Gastrocnemius medialis (tissue), 4 donors: ENCODE data around the gene UTS2B. TPM values are rescaled to one million over a fixed set of nuclear protein-coding genes. Genes with fewer than 3 reads are reported as not detected.

ENCODE experiments used
- ATAC-seq, 2 donors: fragments of 150-250 bp; one replicate each; pipeline ENCODE4 v1.9.1; 2016
- DNase-seq, 2 donors: peaks; one replicate each; pipeline ENCODE4 v3.0.0-alpha.2; 2019
- H3K27ac ChIP-seq, 4 donors: fragments of 200-600 bp; sonication (generic); 1 replicate in 1 of 4; 2 replicates in 3 of 4; pipeline ENCODE4 v1.5.1; 2016 to 2018; ENCODE audit warnings: mild to moderate bottlenecking in 2 of 4, moderate library complexity in 1 of 4
- H3K27me3 ChIP-seq, 3 donors: fragments of 200-600 bp; sonication (generic) in 2 of 3; 1 replicate in 1 of 3; 2 replicates in 2 of 3; pipeline versions ENCODE4 v1.5.1 to v1.6.0; 2016 to 2019; ENCODE audit warnings: mild to moderate bottlenecking in 1 of 3, moderate library complexity in 1 of 3
- H3K36me3 ChIP-seq, 2 donors: fragments of 200-600 bp; sonication (generic) in 1 of 2; one replicate each; pipeline ENCODE4 v1.5.1; 2017 to 2018
- H3K4me1 ChIP-seq, 2 donors: fragments of 200-600 bp; sonication (generic) in 1 of 2; one replicate each; pipeline ENCODE4 v1.5.1; 2016 to 2017; ENCODE audit warnings: mild to moderate bottlenecking in 2 of 2
- H3K4me3 ChIP-seq, 4 donors: fragments of 200-600 bp; sonication (generic) in 3 of 4; 1 replicate in 1 of 4; 2 replicates in 3 of 4; pipeline ENCODE4 v1.5.1; 2016 to 2019; ENCODE audit warnings: mild to moderate bottlenecking in 2 of 4
- H3K9me3 ChIP-seq, 3 donors: fragments of 200-600 bp; sonication (generic) in 2 of 3; 1 replicate in 1 of 3; 2 replicates in 2 of 3; pipeline ENCODE4 v1.5.1; 2016 to 2019
- POLR2A ChIP-seq, 2 donors: fragments of 450-650 bp; IDR thresholded peaks; one replicate each; pipeline ENCODE4 v1.6.1; 2017; ENCODE audit warnings: antibody characterized with exemption in 2 of 2, mild to moderate bottlenecking in 2 of 2, moderate library complexity in 2 of 2
- in situ Hi-C, 4 donors: fragments of 200-750 bp; cut with MboI; loops; one replicate each; pipeline versions ENCODE4 v1.15.0 to v1.8.0; 2017; ENCODE audit warnings: low sequenced_read_pairs in 4 of 4
- intact Hi-C: fragments of 100-400 bp; cut with DNase I; formaldehyde crosslinking; loops from one replicate; pipeline ENCODE4 v1.15.1; 2023; ENCODE audit warnings: low total_unique reads
- total RNA-seq, 4 donors: library from RNA; depleted of rRNA; stranded (reverse); fragments of >200 nt; gene quantifications; one replicate each; pipeline versions ENCODE4 v1.1.0 to v1.2.3, GENCODE V29; 2016
- TF ChIP-seq, protein P1 (sequence below), 5 experiments: fragments of 450-650 bp in 3 of 5; fragments of 200-600 bp in 2 of 5; sonication (generic) in 2 of 5; IDR thresholded peaks in 4 of 5; conservative IDR thresholded peaks in 1 of 5; 1 replicate in 4 of 5; 2 replicates in 1 of 5; pipeline ENCODE4 v1.5.1; 2016 to 2019; ENCODE audit warnings: antibody characterized with exemption in 5 of 5, mild to moderate bottlenecking in 3 of 5, moderate library complexity in 3 of 5

Gene UTS2B
- total RNA-seq, 4 donors from 2014 or later: not detected

DNA sequence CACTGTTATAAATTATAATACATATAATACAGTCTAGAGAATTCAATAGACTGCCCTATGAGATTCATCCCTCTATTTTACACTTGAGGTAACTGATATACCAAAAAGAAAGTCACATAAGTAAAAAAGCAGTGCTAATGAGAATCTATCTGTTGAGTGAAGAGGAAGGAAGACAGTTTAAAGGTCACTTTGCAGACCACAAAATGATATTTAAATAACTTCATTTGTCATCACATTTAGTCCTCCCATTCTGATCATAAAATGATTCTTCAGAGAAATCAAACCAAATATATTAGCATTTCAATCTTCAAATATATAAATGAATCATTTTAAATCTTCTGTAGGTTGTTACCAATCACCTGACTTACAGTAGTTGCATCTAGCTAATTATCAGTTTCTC, 61.6 kb downstream of the UTS2B start:
- ATAC-seq (no peak), DNase-seq (no peak)
- in situ Hi-C loops: no loop called here
- TF ChIP-seq, protein P1, sequence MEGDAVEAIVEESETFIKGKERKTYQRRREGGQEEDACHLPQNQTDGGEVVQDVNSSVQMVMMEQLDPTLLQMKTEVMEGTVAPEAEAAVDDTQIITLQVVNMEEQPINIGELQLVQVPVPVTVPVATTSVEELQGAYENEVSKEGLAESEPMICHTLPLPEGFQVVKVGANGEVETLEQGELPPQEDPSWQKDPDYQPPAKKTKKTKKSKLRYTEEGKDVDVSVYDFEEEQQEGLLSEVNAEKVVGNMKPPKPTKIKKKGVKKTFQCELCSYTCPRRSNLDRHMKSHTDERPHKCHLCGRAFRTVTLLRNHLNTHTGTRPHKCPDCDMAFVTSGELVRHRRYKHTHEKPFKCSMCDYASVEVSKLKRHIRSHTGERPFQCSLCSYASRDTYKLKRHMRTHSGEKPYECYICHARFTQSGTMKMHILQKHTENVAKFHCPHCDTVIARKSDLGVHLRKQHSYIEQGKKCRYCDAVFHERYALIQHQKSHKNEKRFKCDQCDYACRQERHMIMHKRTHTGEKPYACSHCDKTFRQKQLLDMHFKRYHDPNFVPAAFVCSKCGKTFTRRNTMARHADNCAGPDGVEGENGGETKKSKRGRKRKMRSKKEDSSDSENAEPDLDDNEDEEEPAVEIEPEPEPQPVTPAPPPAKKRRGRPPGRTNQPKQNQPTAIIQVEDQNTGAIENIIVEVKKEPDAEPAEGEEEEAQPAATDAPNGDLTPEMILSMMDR (IDR thresholded peaks at IDR 0.05 in 4 of 5, conservative IDR thresholded peaks at IDR 0.05 in 1 of 5): no peak
- TF ChIP-seq POLR2A (IDR thresholded peaks at IDR 0.05): no peak
- Histone ChIP-seq H3K9me3 (no peaks in the 10 kb centered on the region), H3K36me3 (no peaks in the 10 kb centered on the region), H3K27ac (no peak overlapping the region), H3K27me3 (no peaks in the 10 kb centered on the region), H3K4me1 (no peaks in the 10 kb centered on the region), H3K4me3 (no peak overlapping the region)
- intact Hi-C loops: no loop called here

DNA sequence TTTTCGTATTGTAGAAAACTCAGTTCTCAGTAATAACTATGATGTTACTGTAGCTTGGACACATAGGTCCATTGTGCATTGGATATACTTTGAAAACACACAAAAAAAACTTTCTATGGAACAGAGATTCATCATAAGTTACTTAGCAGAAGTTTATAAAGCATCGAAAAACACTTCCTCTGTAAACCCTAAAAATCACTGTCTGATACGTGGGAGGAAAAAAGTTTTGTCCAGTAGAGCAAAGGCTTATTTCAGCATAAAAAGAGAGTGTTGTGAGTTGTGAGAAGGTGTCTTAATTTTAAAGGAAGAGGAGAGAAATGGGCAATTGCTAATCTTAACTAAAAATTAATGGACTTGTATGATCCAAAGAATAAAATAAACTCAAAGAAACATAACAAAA, 66.5 kb downstream of the UTS2B start:
- Histone ChIP-seq H3K4me1 (no peaks in the 10 kb centered on the region), H3K9me3 (no peaks in the 10 kb centered on the region), H3K4me3 (no peak overlapping the region), H3K36me3 (no peaks in the 10 kb centered on the region), H3K27me3 (no peaks in the 10 kb centered on the region), H3K27ac (no peak overlapping the region)
- no peak for TF ChIP-seq POLR2A (IDR thresholded peaks at IDR 0.05)
- TF ChIP-seq, protein P1 (IDR thresholded peaks at IDR 0.05 in 4 of 5, conservative IDR thresholded peaks at IDR 0.05 in 1 of 5): no peak
- in situ Hi-C loops (no loop called here), intact Hi-C loops (no loop called here)
- no peak for ATAC-seq
- no peak for DNase-seq

DNA sequence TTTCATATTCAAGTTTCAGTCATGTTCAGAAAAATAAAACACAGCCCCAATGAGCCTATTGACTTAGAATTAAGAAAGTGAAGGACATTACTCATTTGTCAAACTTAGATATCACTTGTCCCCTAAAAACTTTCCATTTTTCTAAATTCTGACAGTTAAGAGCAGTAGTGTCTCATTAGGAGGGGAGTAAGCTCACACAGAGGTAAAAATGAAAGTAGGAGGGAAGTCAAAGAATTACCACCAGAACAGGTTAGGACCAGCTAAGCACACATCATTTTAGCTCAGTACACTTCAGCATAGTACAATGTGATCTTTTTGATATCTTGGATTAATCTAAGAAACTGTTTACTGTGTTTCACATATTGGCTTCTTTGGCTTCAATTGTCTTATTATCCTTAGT, 67.0 kb downstream of the UTS2B start:
- in situ Hi-C loops: no loop called here
- TF ChIP-seq, protein P1 (IDR thresholded peaks at IDR 0.05 in 4 of 5, conservative IDR thresholded peaks at IDR 0.05 in 1 of 5): no peak
- no peak for TF ChIP-seq POLR2A (IDR thresholded peaks at IDR 0.05)
- Histone ChIP-seq H3K4me1 (no peaks in the 10 kb centered on the region), H3K27ac (peak overlapping the region in 1 of 4 donors; percentile 28), H3K36me3 (no peaks in the 10 kb centered on the region), H3K27me3 (no peaks in the 10 kb centered on the region), H3K4me3 (peak overlapping the region in 1 of 4 donors; percentile 11), H3K9me3 (no peaks in the 10 kb centered on the region)
- ATAC-seq (no peak), DNase-seq (no peak)
- intact Hi-C loops: no loop called here

DNA sequence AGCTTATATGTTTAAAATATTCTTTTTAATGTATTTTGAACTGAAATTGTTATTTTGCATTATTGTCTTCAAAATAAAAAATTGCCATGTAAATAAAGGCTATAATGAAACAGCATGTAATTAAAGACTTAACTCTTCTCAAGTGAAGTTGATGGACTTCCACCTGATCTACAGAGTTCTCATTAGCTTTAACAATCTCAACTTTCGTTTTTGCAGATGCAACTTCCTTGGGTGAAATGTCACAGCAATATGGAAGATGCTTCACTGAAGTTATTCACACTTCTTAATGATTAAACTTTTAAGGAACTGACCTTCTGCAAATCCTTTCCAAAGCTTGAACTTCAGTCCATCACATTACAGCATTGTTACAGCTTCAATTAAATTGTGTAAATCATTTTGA, 67.7 kb downstream of the UTS2B start:
- H3K27ac ChIP-seq: no peak overlapping the region
- no peaks in the 10 kb centered on the region for H3K9me3 ChIP-seq
- no peaks in the 10 kb centered on the region for H3K27me3 ChIP-seq
- intact Hi-C loops (no loop called here), in situ Hi-C loops (no loop called here)
- DNase-seq: no peak
- no peak for ATAC-seq
- H3K4me3 ChIP-seq: no peak overlapping the region
- no peaks in the 10 kb centered on the region for H3K36me3 ChIP-seq
- H3K4me1 ChIP-seq: no peaks in the 10 kb centered on the region
- TF ChIP-seq POLR2A (IDR thresholded peaks at IDR 0.05): no peak
- TF ChIP-seq, protein P1 (IDR thresholded peaks at IDR 0.05 in 4 of 5, conservative IDR thresholded peaks at IDR 0.05 in 1 of 5): no peak

DNA sequence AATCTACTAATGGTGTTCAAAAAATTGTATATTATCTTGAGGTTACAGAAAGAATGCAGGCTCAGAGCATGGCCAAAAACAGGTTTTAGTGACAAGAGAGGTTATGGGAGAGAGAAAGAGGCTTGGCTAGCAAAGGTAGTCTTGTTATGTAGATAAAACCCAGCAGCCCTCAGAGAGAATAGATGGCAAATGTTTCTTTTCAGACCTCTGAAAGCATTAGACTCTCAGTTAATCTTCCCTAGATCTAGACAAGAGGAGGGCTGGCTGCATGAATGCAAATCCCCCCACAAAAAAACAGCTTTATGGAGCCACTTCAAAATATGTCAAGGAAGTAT, 69.1 kb downstream of the UTS2B start:
- DNase-seq: no peak
- no peaks in the 10 kb centered on the region for H3K36me3 ChIP-seq
- intact Hi-C loops: no loop called here
- in situ Hi-C loops: no loop called here
- no peaks in the 10 kb centered on the region for H3K27me3 ChIP-seq
- no peaks in the 10 kb centered on the region for H3K9me3 ChIP-seq
- H3K4me1 ChIP-seq: no peaks in the 10 kb centered on the region
- no peak overlapping the region for H3K27ac ChIP-seq
- ATAC-seq: no peak
- TF ChIP-seq, protein P1 (IDR thresholded peaks at IDR 0.05 in 4 of 5, conservative IDR thresholded peaks at IDR 0.05 in 1 of 5): no peak
- H3K4me3 ChIP-seq: no peak overlapping the region
